22Rv1 (cell line): ENCODE data around the gene FCAMR.

ENCODE experiments used
- CTCF ChIP-seq: fragments of 450-650 bp; IDR thresholded peaks from 2 replicates; pipeline ENCODE4 v1.5.1; 2017; ENCODE audit warnings: mild to moderate bottlenecking
- ZFX ChIP-seq: fragments of 450-650 bp; IDR thresholded peaks from 2 replicates; pipeline ENCODE4 v1.6.1; 2017; ENCODE audit warnings: antibody characterized with exemption, borderline replicate concordance

- TF ChIP-seq CTCF, result no peak
- TF ChIP-seq ZFX, result no peak
These were observed 40.5 kb upstream of the FCAMR start for GRCh38 chr1:207010726-207011125.
